Measurements from ENCODE around the gene SKAP1. TPM values are rescaled to one million over a fixed set of nuclear protein-coding genes. Genes with fewer than 3 reads are reported as not detected.
"Not testable (repeated sequence)": the region's sequence is repeated elsewhere in the genome, so short reads cannot be mapped to it uniquely, and the experiment has no call there.

The SKAP1 gene
- total RNA-seq, 2 experiments from 2014 or later = 52.8 to 53.2 TPM

DNA sequence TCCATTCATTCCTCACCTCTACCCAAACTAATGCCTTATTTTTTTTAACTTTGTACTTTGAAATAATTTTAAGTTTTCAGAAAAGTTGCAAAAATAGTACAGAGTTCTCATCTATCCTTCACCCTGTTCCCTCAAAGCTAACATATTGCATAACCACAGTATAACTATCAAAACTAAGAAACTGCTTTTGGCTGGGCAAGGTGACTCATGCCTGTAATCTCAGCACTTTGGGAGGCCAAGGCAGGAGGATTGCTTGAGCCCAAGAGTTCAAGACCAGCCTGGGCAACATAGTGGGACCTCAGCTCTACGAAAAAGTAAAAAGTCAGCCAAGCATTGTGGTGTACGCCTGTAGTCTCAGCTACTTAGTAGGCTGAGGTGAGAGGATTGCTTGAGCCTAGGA lies 147.7 kb downstream of the SKAP1 start:
- POLR2A ChIA-PET = no interaction called here
- CTCF ChIA-PET = no interaction called here

DNA sequence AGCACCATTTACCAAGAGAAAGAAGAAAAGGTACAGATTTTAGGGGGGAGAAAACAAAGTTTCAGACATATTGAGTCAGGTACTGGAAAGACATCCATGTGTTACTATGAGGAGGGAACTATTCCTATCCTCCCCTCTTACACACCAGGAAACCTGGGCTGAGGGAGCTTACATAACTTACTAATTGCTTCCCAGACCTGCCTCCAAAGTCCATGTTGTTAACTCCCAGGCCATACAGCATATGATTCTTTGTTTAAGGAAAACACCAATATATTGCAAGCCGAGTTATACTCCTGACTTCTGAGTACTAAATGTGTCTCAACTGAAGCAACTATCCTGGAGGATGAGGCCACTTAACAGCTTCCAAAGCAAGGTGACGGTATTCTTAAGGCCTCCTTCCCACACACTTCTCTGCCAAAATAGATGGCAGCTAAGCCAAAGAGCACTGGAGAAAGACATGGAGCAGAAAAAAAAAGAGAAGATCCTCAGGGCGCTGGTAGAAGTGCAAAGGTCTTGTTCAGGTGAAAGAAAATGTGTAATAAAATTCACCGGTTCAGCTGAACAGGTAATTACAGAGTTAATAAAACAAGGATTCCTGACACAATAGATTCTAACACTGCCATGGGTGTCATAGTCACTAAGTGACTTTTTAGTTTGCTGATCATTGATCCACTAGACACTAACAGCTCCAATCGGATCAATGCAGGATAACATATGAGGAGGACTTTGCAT lies 151.1 kb downstream of the SKAP1 start:
- POLR2A ChIA-PET = no interaction called here
- CTCF ChIA-PET = no interaction called here

DNA sequence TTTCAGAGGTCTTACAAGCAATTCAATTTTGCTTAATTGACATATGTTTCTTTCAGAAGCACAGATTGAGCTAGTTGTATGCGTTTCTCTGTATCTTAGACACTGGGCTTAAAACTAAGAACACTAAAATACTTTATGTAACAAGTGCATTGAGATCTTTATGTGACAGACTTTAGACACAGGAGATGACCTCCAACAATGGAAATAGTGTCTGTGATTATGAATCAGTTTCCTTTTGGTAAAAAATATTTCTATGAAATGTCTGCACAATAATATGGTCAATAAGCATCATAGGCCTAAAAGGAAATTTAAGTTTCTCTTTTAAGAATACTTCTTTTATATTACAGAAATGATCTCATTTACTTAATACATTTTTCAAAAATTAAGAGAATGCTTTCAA lies 153.2 kb downstream of the SKAP1 start:
- CTCF ChIA-PET = no interaction called here
- POLR2A ChIA-PET = no interaction called here

DNA sequence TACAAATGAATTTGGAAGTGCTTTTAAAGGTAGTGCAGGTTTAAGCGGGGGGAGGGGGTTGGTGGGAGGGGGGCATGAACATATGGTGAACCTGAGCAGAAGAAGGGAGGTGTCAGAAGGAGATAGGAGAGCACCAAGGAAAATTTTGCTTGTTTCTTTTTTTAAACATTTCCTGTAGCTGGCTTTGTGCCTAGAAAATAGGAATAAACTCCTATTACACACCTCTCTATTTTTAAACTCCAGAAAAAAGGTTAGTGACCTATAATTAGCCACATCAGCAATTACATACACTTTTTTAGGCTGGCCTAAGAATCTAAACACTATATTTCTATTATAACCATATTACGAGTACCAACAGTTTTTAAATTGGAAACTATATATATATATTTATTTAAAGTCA lies 159.1 kb downstream of the SKAP1 start:
- ChIA-PET POLR2A (no interaction called here), CTCF (no interaction called here)

DNA sequence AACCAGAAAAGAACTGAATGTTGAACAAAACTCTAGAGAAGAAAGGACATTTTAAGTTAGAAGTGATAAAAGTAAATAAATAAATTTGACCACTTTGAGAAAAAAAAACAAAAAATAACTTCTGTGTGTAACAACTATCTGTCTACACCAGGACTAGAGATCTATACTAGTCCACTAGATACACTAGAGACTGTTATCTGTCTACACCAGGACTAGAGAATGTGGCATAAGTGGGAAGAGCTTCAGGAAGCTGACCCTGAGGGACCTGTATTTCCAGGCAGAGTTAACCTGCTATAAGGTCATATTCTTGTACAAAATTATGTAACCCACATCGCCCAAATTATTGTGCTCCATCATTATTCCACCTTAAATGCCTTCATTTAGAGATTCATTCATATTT lies 160.8 kb downstream of the SKAP1 start:
- ChIA-PET CTCF (no interaction called here), POLR2A (no interaction called here)

DNA sequence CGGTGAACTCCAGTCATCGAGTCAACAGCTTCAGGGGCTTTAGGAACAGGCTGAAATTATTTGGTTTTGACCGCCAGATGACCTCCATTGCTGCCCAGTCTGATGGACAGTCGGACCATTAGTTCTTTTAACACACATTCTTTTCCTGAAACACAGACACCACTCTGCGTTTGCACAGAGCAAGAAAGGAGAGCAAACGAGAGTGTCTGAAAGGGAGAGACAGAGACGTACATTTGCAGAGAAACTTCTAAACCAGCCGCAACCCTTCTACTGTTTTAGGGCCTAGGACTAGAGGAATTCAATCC lies 166.3 kb downstream of the SKAP1 start:
- POLR2A ChIA-PET = no interaction called here
- CTCF ChIA-PET = interaction anchor here (1.0 to 1.3 kb wide), 2 partner anchors 27 to 329 kb away, joined by 3 to 7 read pairs; partner anchors contain the start of gene HOXB5

DNA sequence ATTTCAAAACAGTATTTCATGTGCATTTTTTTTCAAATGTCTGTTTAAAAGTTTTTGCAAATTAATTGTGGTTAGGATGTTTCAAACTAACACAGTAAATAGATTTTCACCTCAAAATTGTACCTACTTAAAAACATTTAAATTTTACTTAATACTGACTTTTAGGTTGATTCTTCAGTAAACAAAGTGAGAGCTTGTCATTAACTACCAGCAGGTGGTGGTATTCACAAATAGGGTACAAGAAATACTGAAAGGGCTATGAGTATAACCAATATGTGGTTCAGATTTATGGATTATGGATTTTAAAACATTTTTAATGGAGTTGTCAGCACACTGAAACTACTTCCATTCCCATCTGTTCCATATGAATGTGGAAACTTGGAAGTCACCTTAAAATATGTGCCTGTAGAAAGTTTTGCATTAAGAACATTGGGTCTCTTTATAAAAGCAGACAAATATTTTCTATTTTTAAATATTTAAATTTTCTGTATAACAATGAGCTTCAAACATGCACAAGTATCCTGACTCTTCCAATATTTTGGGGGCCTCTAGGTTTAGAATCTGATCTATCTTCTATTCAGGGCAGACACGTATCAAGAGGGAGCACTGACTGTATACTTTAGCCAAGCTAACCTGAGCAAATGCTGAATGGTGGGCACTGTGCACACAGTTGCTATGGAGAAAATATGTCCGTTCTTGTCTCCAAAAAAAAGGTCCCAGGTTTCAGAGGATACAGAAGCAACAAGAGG lies 166.9 kb downstream of the SKAP1 start:
- ChIA-PET POLR2A (no interaction called here), CTCF (interaction anchor here (0.7 to 1.3 kb wide), 6 partner anchors 17 to 353 kb away, joined by 3 to 7 read pairs (median 4); partner anchors contain the start of gene HOXB5)

DNA sequence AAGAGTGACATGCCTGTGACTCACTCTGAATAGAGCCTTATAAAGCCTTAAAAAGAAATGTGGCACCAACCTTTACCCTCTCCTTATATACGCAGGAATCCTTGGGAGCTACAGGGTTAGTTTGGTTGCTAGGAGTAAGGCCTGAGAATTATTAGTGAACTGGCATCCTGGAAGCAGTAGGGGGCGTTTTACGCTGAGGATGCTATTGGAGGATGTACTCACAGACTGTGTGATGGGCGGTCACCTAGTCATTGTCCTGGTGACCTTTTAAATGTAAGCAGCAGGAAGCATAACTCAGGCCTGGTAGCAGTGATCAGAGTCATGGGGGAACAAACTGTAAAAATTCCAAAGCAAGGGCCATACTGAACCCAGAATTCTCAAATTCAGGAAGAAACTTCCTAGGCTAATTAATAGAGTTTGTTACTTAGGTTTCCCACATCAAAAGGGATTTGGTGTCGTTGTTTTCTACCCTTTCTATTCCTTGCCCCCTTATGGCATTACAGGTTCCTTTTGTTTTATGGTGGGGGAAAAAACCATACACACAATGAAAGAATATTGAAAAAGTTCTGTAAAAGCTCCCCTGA lies 168.6 kb downstream of the SKAP1 start:
- POLR2A ChIA-PET = no interaction called here

DNA sequence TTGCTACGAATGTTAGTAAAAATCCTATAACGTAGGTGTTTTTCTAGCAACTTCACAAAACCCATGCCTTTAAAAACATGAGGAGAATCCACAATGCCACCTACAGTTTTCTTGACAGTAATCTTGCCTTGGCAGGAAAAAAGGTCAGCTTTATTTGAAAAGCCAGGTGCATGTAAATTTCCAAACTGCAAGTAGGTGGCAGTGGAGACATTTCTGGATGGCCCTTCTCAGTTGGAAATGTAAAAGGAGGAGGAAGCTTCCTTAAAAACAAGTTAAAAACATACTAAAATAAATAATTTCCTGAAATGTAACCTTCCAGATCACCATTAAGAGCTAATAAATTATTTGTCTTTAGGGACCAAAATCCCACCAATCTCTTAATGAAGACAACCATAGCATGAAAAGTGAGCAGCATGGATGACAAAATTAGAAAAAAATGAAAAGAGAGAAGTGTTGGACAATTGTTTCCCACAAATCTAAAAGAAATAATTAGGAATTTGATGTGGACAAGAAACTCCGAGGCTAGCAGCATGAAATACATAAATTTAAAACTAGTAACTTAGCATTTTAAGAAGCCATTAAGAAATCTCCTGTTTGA lies 170.2 kb downstream of the SKAP1 start:
- POLR2A ChIA-PET = no interaction called here
- CTCF ChIA-PET = interaction anchor here (0.5 to 1.2 kb wide), 3 partner anchors 9 to 333 kb away, joined by 4 read pairs; partner anchors contain the start of gene HOXB5

More for the DNA sequence above, 168.6 kb downstream of the SKAP1 start:
- CTCF ChIA-PET = no interaction called here

DNA sequence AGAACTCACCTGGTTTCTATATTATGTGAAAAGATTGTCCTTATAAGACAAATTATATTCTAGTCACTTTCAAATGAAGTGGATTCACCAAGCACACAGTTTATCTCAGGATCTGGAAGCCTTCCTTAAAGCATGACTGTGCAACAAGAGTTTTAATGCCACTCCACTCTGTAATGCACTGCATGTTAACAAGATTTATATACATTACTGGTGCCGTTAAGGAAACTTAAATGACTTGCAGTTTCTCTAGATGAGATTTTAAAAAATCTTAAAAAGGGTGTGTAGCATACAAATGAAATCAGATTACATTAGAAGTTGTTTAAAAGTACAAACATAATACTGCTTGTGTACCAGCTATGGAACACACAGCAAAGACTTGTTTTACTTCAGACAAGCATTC lies 171.7 kb downstream of the SKAP1 start:
- POLR2A ChIA-PET = no interaction called here
- CTCF ChIA-PET = no interaction called here

DNA sequence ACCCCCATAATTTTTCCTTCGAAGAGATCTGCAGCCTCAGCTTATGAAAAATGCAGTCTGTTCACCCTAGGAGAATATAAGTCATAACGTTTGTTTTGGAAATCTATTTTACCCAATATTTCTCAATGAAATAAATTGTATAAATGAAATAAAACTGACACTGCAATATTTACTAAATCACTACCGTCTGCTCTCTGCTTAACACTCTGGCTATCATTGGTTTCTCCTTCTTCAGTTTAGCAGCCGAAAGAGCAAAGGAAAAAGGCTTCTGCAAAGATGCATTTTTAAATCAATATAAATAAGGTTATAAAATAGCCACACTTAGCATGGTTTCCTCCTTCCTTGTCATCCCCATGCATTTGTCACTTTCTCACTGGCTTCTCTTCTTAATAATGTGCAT lies 174.3 kb downstream of the SKAP1 start:
- ChIA-PET CTCF (no interaction called here), POLR2A (no interaction called here)

DNA sequence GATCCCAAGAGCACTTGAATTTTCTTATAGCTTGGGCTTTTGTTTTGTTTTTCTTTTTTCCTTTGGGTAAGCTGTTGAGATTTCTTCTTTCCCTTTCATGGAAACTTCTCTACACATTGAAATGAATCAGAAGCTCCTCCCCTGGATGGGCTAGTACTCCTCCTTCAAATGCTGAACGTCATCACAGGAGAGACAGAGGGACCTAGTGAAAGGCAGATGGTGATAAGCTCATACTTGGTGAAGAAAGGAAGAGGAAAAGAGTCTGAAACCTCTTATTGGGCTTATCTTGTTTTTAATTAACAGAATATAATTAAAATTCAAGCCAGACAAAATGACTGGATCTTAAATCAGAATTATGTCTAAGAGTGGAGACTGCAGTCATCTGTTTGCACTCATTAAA lies 175.1 kb downstream of the SKAP1 start:
- ChIA-PET CTCF (interaction anchor here (0.6 kb wide), 1 partner anchor 198 kb away, joined by 3 read pairs; no protein-coding TSS in a partner anchor), POLR2A (no interaction called here)

DNA sequence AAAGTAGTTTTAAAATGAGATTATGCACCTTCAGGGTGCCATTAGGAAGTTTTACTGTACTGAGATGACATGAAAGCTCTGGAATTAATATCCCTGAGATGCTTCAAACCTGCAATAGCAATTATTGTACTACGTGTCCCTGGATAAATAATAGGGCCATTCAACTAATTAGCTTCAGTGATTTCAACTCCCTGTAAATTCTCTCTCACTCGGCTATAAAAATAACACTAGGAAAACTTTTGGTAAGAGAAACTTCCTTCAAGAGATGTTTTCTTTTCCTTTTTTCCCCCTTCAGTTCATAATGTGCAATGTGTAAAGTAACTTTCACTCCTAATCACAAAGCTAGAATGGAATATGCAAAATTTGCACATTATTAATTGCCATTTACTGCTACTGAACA lies 176.0 kb downstream of the SKAP1 start:
- ChIA-PET POLR2A (no interaction called here), CTCF (no interaction called here)

DNA sequence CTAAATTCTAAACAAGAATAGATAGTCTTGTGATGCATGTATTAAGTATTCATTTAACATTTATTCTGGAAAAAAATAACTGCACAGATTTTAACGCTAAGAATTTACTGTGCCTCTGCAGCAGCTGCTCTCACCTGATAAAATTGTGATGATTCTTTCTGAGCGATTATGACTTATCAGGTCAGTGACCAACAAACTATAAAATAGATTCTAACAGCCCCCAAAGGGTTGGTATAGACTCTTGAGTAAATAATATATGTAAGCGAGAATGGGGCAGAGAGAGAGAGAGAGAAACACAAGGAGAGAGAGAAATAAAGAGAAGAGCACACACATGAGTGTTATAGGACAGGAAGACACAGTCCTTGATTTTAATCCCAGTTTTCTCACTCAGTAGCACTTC lies 178.1 kb downstream of the SKAP1 start:
- POLR2A ChIA-PET = no interaction called here
- CTCF ChIA-PET = interaction anchor here (0.6 kb wide), 1 partner anchor 969 kb away, joined by 3 read pairs; no protein-coding TSS in a partner anchor

DNA sequence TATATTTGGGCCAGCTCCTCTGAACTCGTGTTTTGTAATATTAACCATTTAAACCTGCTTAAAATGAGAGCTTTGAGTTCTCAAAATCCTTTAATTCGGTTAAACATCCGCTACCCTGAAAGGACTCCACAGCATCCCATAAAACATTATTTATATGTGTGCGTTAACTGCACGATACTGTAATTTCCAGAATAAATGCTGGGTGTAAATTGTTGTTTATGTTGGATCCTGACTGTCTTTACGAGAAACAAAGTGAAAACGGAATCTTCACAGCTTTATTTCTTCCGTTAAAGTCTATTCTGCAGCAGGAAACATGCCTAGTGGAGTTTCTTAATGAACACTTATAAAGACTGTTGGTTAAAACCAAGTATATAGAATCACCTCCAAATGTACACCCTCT lies 179.1 kb downstream of the SKAP1 start:
- ChIA-PET POLR2A (no interaction called here), CTCF (interaction anchor here (0.7 to 0.9 kb wide), 3 partner anchors 14 to 1934 kb away, joined by 3 to 4 read pairs (median 3); no protein-coding TSS in a partner anchor)

DNA sequence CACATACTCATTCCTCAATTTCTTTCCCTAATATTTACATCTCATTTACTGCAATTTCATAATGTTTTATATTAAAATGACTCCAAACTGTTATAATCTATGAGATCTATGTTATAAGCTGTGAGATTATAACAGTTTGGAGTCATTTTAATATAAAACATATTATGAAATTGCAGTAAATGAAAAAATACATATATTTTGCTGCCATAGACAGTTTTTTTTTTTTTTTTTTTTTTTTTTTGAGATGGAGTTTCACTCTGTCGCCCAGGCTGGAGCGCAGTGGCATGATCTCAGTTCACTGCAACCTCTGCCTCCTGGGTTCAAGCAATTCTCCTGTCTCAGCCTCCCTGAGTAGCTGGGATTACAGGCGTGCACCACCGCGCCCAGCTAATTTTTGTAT lies 180.0 kb downstream of the SKAP1 start:
- CTCF ChIA-PET = interaction anchor here (0.9 kb wide), 1 partner anchor 36 kb away, joined by 4 read pairs; no protein-coding TSS in a partner anchor
- POLR2A ChIA-PET = not testable (repeated sequence)

DNA sequence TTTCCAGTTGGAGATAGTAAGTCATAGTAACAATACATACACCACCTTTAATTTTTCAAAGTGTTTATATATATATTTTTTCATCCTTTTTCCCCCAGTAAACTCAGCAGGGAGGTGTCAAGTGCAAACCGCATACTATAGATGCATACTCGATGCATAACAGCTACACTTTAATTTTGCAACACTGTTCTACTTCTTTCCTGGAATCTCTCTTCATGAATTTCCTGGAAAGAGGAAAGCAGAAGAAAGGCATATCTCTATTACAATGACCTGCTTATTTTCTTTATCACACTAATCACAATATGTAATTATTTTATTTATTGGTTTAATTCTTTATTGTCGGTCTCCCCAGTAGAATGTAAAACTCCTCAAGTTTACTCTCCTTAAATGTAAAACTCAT lies 182.4 kb downstream of the SKAP1 start:
- POLR2A ChIA-PET = no interaction called here
- CTCF ChIA-PET = no interaction called here

DNA sequence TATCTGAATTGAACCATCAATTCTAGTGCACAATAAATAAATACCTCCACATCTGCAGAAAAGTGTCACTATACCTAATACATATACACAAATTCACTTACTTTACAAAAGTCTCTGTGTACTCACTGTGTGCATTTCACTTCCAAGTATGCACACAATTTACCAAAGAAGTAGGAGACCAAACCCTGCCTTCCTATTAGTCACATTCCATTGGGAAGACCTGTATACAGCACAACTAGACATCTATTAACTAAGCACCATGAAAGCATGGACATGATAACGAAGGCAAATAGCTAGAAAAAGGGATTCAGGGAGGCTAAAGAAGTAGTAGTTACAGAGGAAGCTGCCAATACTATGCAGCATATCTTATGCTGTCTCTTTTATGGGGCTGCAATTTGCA lies 183.0 kb downstream of the SKAP1 start:
- CTCF ChIA-PET = no interaction called here
- POLR2A ChIA-PET = no interaction called here

DNA sequence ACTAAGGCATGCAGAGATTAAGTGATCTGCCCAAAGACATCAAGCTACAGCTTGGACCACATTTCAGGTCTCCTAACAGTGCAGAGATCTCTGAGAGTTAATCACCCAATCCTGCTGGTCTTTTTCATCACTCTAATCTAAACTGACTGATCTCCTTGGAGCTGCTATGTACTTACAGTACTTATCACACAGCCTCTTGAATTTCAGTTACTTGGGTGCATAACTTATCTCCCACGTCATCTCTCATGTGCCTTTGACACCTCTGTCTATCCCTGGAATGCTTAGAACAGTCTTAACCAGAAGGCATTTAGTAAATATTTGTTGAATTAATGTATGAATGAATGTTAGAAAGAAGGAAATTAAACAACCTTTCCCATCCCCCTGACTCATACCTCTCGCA lies 183.4 kb downstream of the SKAP1 start:
- ChIA-PET POLR2A (no interaction called here), CTCF (no interaction called here)

DNA sequence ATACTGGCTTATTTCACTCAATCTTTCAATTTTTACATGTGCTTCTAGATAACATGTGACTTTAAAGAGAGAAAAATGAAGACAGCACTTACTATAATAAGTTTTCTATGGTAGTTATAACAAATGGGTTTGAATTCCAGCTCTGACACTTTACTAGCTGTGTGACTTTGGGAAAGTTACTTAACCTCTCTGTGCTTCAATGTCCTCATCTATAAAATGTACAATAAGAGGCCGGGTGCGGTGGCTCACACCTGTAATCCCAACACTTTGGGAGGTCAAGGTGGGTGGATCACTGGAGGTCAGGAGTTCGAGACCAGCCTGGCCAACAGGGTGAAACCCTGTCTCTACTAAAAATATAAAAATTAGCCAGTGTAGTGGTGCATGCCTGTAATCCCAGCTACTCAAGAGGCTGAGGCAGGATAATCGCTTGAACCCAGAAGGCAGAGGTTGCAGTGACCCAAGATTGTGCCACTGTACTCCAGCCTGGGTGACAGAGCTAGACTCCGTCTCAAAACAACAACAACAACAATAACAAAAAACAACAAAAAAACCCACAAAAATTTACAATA lies 184.5 kb downstream of the SKAP1 start:
- POLR2A ChIA-PET, CTCF ChIA-PET: not testable (repeated sequence)
